Gastroesophageal sphincter (tissue), 3 donors: ENCODE data around the gene TJP3.

Source experiments
- CTCF ChIP-seq, 4 experiments: fragments of 200-600 bp in 2 of 4; fragments of 450-650 bp in 2 of 4; sonication (generic) in 1 of 4; IDR thresholded peaks; one replicate each; pipeline ENCODE4 v1.5.1; 2017 to 2019; ENCODE audit warnings: antibody characterized with exemption in 4 of 4, mild to moderate bottlenecking in 2 of 4, moderate library complexity in 2 of 4
- EP300 ChIP-seq: sonication (generic); formaldehyde crosslinking; IDR thresholded peaks from one replicate; pipeline ENCODE4 v1.6.1; 2017; ENCODE audit warnings: antibody characterized with exemption, mild to moderate bottlenecking
- POLR2A ChIP-seq, 2 donors: fragments of 450-650 bp; IDR thresholded peaks; one replicate each; pipeline ENCODE4 v1.6.1; 2017; ENCODE audit warnings: antibody characterized with exemption in 2 of 2, mild to moderate bottlenecking in 2 of 2, moderate library complexity in 1 of 2
- POLR2AphosphoS5 ChIP-seq: sonication (generic); formaldehyde crosslinking; IDR thresholded peaks from one replicate; pipeline ENCODE4 v1.6.1; 2017; ENCODE audit warnings: antibody characterized with exemption

DNA sequence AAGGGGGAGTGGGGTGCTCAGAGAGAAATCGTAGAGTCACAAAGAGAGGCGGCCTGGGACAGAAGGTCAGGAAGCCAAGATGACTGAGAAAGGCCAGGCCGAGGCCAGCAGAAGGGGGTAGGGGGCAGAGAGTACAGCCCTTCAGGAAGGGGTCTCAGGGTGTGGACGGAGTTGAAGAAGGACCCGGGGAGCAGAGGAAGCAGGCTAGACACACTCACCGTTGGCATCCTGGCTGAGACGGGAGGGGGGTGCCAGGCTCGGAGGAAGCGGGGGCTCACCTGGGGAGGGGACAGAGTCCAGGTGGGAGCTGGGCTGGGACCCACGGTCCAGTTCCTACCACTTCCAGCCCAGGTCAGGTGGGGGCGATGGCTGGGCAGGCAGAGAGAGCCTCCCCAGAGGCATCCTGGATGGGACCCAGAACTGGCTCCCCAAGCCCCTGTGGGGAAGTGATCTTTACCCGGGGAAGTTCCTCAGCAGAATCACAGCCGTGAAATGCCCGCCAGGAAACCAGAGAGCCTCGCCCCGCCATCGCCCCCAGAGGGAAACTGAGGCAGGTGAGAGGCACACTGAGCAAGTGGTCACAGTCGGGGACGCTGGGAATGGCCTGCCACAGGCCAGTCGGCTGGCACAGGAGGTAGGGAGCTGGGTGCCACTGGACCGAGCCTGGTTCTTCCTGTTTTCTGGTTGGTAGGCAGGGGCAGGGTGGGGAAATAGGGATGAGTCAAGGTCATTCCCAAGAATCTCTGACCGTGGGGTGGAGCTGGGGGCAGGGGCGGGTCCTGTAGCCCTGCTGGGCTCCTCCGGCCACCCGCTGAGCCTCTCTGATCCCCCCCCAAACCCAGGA is 76.6 kb downstream of the TJP3 start:
- TF ChIP-seq CTCF (IDR thresholded peaks at IDR 0.05) = no peak
- no peak for TF ChIP-seq POLR2AphosphoS5
- TF ChIP-seq EP300 = no peak
- no peak for TF ChIP-seq POLR2A (IDR thresholded peaks at IDR 0.05)
